ENCODE results near the gene SKOR2. TPM values are rescaled to one million over a fixed set of nuclear protein-coding genes. Genes with fewer than 3 reads are reported as not detected.

SKOR2 gene
- total and polyA plus RNA-seq, 2 of the 13 experiments (the other 11 are each of a cell fraction or from before 2014, with no cell fraction given), result not detected

- ATAC-seq (peak; percentile 90), DNase-seq (ENCODE audit: low spot score) (peak; percentile 39), FAIRE-seq (peak; percentile 77)
- WGBS (ENCODE audit: low lambda C conversion rate), result 2% methylated on average over 5 of the region's 5 CpGs
- Histone ChIP-seq H3K36me3 (replicated peaks in 1 of 2; ENCODE audit: control insufficient read depth in 1 of 2, insufficient read depth in 2 of 2, low read length in 2 of 2) (no peaks in the 10 kb centered on the region), H3K9ac (ENCODE audit: insufficient read depth, low read depth, low read length) (no peak overlapping the region), H3K27me3 (ENCODE audit: control insufficient read depth in 1 of 2, insufficient read depth in 2 of 2, low read length in 2 of 2) (no peaks in the 10 kb centered on the region; a peak in 1 of 5 replicates), H2AFZ (ENCODE audit: low read length) (no peak overlapping the region), H3K27ac (ENCODE audit: extremely low read length, insufficient read depth, low read length) (no peak overlapping the region), H3K9me3 (ENCODE audit: low read length) (no peaks in the 10 kb centered on the region), H3K79me2 (ENCODE audit: insufficient read depth, low read length) (no peaks in the 10 kb centered on the region), H3K4me2 (ENCODE audit: low read depth, low read length) (no peak overlapping the region), H3K4me3 (replicated peaks in 1 of 3; ENCODE audit: insufficient read depth in 1 of 3, low read depth in 2 of 3, low read length in 3 of 3) (no peak overlapping the region), H4K20me1 (ENCODE audit: insufficient read depth, low read length) (no peaks in the 10 kb centered on the region), H3K4me1 (ENCODE audit: insufficient read depth, low read length) (peaks cover 5% of the 10 kb centered on the region; the same call in 1 of the 2 replicates)
- no TSS peak for BruUV-seq (replicated peaks)
- intact Hi-C loops (cut with micrococcal nuclease; ENCODE audit: unreplicated experiment) (loop anchor here (1.0 to 10.0 kb wide), 3 partner anchors 68 to 461 kb away; no protein-coding TSS in a partner anchor), in situ Hi-C loops (cut with HindIII; ENCODE audit: extremely low pct_ligation_motif_present, low pct_unique_long_range_greater_than_20kb) (no loop called here)
- CTCF ChIA-PET (ENCODE audit: low intra/inter-chr PET ratio, low total read pairs), result interaction anchor here (1.3 to 1.4 kb wide), 2 partner anchors 68 to 466 kb away, joined by 4 to 8 read pairs; no protein-coding TSS in a partner anchor
- POLR2A ChIA-PET, result no interaction called here
- peak; percentile 94 for TF ChIP-seq ZNF3 (CRISPR knock-in tag; IDR thresholded peaks at IDR 0.05)
- no peak for TF ChIP-seq NBN (conservative IDR thresholded peaks at IDR 0.05)
- TF ChIP-seq MAFF (IDR thresholded peaks at IDR 0.05; ENCODE audit: low read depth, low read length), result no peak
- no peak for TF ChIP-seq RARG (CRISPR knock-in tag; IDR thresholded peaks at IDR 0.05; ENCODE audit: low read depth)
- TF ChIP-seq HMGXB3 (CRISPR knock-in tag; IDR thresholded peaks at IDR 0.05; ENCODE audit: borderline replicate concordance), result no peak
- TF ChIP-seq CTCF (CRISPR knock-in tag; IDR thresholded peaks at IDR 0.05), result peak; percentile 63
- no peak for TF ChIP-seq ZNF773 (CRISPR knock-in tag; IDR thresholded peaks at IDR 0.05; ENCODE audit: borderline replicate concordance)
- no peak for TF ChIP-seq TCF12 (IDR thresholded peaks at IDR 0.05)
- TF ChIP-seq TCF12 (CRISPR knock-in tag; IDR thresholded peaks at IDR 0.05), result no peak
- TF ChIP-seq ZNF260 (CRISPR knock-in tag; IDR thresholded peaks at IDR 0.05; ENCODE audit: borderline replicate concordance, low read depth), result peak; percentile 100
- no peak for TF ChIP-seq CHD4 (IDR thresholded peaks at IDR 0.05; ENCODE audit: borderline replicate concordance, low read length)
- peak; percentile 28; the same call in 1 of the 2 replicates for TF ChIP-seq RAD21 (CRISPR knock-in tag; IDR thresholded peaks at IDR 0.05)
- TF ChIP-seq ZNF124 (CRISPR knock-in tag; IDR thresholded peaks at IDR 0.05), result no peak
- TF ChIP-seq HOXA7 (CRISPR knock-in tag; IDR thresholded peaks at IDR 0.05), result no peak
- peak; percentile 53 for TF ChIP-seq STAG1 (CRISPR knock-in tag; IDR thresholded peaks at IDR 0.05)
- TF ChIP-seq CEBPG (CRISPR knock-in tag; IDR thresholded peaks at IDR 0.05), result no peak
- TF ChIP-seq MZF1 (CRISPR knock-in tag; IDR thresholded peaks at IDR 0.05; ENCODE audit: borderline replicate concordance), result no peak
- TF ChIP-seq RBAK (CRISPR knock-in tag; IDR thresholded peaks at IDR 0.05), result no peak
- no peak for TF ChIP-seq NR0B2 (CRISPR knock-in tag; IDR thresholded peaks at IDR 0.05)
- no peak for TF ChIP-seq ZMYM2 (CRISPR knock-in tag; IDR thresholded peaks at IDR 0.05)
- TF ChIP-seq ZNF446 (CRISPR knock-in tag; IDR thresholded peaks at IDR 0.05), result no peak
- TF ChIP-seq ISL2 (CRISPR knock-in tag; IDR thresholded peaks at IDR 0.05), result no peak
- no peak for TF ChIP-seq JUN (CRISPR knock-in tag; IDR thresholded peaks at IDR 0.05)
Measured at GRCh38 chr18:47283476-47283875, 32.0 kb upstream of the SKOR2 start.

All from HepG2 (cell line).